Measurements from ENCODE around the gene SMYD3. TPM values are rescaled to one million over a fixed set of nuclear protein-coding genes. Genes with fewer than 3 reads are reported as not detected.

SMYD3 gene
- polyA plus RNA-seq, 1 experiment, result 39.9 TPM

DNA sequence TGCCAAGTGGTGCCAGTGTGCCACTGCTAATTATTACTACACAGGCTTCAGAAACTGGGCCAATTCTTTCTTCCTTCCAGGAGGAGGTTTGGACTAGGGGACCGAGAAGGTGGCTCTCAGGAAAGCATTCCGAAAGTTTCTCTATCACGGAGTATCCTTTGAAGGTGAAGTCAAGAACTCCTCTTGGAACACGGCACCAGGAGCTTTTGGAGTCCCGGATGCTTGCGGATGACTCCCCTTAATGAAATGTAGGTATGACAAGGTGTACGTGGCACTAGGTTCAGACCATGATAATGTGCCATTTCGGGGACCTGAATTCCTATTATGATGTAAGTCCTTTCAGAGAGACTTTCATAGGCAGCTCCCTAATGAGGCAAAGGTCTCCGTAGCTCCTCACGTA, 718.2 kb downstream of the SMYD3 start:
- TF ChIP-seq, protein P1, sequence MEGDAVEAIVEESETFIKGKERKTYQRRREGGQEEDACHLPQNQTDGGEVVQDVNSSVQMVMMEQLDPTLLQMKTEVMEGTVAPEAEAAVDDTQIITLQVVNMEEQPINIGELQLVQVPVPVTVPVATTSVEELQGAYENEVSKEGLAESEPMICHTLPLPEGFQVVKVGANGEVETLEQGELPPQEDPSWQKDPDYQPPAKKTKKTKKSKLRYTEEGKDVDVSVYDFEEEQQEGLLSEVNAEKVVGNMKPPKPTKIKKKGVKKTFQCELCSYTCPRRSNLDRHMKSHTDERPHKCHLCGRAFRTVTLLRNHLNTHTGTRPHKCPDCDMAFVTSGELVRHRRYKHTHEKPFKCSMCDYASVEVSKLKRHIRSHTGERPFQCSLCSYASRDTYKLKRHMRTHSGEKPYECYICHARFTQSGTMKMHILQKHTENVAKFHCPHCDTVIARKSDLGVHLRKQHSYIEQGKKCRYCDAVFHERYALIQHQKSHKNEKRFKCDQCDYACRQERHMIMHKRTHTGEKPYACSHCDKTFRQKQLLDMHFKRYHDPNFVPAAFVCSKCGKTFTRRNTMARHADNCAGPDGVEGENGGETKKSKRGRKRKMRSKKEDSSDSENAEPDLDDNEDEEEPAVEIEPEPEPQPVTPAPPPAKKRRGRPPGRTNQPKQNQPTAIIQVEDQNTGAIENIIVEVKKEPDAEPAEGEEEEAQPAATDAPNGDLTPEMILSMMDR (IDR thresholded peaks at IDR 0.05; ENCODE audit: low read depth, low read length), result no peak
- Histone ChIP-seq H3K4me3 (ENCODE audit: low read depth, low read length) (no peak overlapping the region), H3K9me3 (ENCODE audit: control insufficient read depth, insufficient read depth, low read length) (no peaks in the 10 kb centered on the region), H3K27me3 (ENCODE audit: control insufficient read depth, insufficient read depth, low read length) (no peaks in the 10 kb centered on the region), H3K27ac (ENCODE audit: low read depth, low read length) (peak overlapping the region; percentile 92)
- POLR2A ChIA-PET, result interaction anchor here (0.6 to 1.8 kb wide), 3 partner anchors 16 to 86 kb away, joined by 3 to 12 read pairs (median 6); no protein-coding TSS in a partner anchor
- CTCF ChIA-PET, result interaction anchor here (1.9 kb wide), 1 partner anchor 13 kb away, joined by 8 read pairs; no protein-coding TSS in a partner anchor
- DNase-seq (ENCODE audit: low read depth, low spot score), result no peak

DNA sequence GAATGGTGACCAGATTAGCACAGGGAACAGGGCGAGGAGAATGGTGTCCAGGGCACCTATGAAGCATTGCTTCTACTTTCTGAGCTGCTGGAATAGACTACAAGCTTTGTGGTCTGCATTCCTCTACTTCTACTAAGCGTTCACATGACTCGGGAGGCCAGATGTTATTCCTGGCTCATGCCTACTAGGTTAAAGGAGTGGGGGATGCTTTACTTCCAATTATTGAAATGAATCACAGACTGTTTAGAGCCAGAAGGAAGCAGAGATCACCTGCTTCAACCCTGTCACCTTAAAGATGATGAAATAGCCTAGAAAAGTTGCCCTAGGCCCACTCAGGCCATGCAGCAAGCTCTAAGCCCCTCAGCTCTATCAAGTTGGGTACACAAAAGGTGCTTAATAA, 718.8 kb downstream of the SMYD3 start:
- no peaks in the 10 kb centered on the region for H3K27me3 ChIP-seq (ENCODE audit: control insufficient read depth, insufficient read depth, low read length)
- H3K4me3 ChIP-seq (ENCODE audit: low read depth, low read length), result no peak overlapping the region
- TF ChIP-seq, protein P1 (IDR thresholded peaks at IDR 0.05; ENCODE audit: low read depth, low read length), result no peak
- CTCF ChIA-PET, result no interaction called here
- DNase-seq (ENCODE audit: low read depth, low spot score), result peak; percentile 90
- H3K27ac ChIP-seq (ENCODE audit: low read depth, low read length), result peak overlapping the region; percentile 92
- POLR2A ChIA-PET, result interaction anchor here (0.6 to 1.8 kb wide), 8 partner anchors 12 to 749 kb away, joined by 3 to 12 read pairs (median 3); no protein-coding TSS in a partner anchor
- no peaks in the 10 kb centered on the region for H3K9me3 ChIP-seq (ENCODE audit: control insufficient read depth, insufficient read depth, low read length)

DNA sequence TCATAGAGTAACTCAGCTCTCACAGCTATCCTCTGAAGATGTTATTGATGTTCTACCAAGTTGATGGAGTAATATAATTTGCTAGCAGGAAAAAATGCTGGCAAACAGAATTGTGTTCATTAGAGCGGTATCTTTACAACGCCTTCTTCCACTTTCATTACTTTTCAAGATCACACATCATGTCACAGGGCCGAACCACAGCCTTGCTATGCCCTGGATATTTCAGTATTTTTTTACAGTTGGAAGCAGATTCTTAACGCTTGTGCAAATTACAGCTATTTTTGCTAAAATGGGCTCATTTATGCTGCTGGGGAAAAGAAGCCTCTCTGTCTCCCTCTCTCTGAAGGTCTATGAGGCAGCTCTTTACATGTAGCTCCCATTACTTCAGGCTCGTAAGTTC, 720.1 kb downstream of the SMYD3 start:
- ChIA-PET CTCF (interaction anchor here (1.2 kb wide), 1 partner anchor 217 kb away, joined by 4 read pairs; no protein-coding TSS in a partner anchor), POLR2A (no interaction called here)
- Histone ChIP-seq H3K4me3 (ENCODE audit: low read depth, low read length) (no peak overlapping the region), H3K9me3 (ENCODE audit: control insufficient read depth, insufficient read depth, low read length) (no peaks in the 10 kb centered on the region), H3K27ac (ENCODE audit: low read depth, low read length) (no peak overlapping the region), H3K27me3 (ENCODE audit: control insufficient read depth, insufficient read depth, low read length) (no peaks in the 10 kb centered on the region)
- TF ChIP-seq, protein P1 (IDR thresholded peaks at IDR 0.05; ENCODE audit: low read depth, low read length), result no peak
- no peak for DNase-seq (ENCODE audit: low read depth, low spot score)

DNA sequence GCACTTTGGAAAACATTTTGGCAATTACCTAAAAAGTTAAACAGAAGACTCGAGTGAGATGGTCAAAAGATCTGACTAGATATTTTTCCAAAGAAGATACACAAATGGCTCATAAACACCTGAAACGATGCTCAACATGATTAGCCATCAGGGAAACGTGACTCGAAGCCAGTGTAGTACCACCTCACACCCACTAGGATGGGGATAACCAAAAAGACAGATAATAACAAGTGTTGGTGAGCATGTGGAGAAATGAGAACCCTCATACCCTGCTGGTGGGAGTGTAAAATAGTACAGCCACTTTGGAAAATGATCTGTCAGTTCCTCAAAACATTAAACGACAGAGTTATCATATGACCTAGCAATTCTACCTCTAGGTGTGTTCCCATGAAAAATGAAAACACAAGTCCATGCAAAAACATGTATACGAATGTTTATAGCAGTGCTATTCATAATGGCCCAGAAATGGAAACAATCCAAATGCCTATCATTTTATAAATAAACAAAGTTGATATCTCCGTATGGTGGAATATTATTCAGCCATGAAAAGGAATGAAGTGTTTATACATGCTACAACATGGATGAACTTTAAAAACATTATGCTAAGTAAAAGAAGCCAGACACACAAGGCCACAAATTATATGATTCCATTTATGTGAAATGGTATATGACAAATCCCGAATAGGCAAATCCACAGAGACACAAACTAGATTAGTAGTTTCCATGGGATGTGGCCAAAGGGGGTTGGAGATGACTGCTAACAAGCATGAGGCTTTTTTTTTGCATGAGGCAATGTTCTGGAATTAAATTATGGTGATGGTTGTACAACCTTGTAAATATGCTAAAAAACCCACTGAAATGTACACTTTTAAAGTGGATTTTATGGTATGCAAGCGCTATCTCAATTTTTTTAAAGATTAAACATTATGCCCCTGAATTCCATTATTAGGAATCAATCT, 727.0 kb downstream of the SMYD3 start:
- TF ChIP-seq, protein P1 (IDR thresholded peaks at IDR 0.05; ENCODE audit: low read depth, low read length), result peak; percentile 12; the same call in 1 of the 2 replicates
- DNase-seq (ENCODE audit: low read depth, low spot score), result no peak
- Histone ChIP-seq H3K27ac (ENCODE audit: low read depth, low read length) (no peak overlapping the region), H3K9me3 (ENCODE audit: control insufficient read depth, insufficient read depth, low read length) (peaks cover under 1% of the 10 kb centered on the region; the same call in 1 of the 2 replicates), H3K4me3 (ENCODE audit: low read depth, low read length) (no peak overlapping the region), H3K27me3 (ENCODE audit: control insufficient read depth, insufficient read depth, low read length) (no peaks in the 10 kb centered on the region)
- CTCF ChIA-PET, result interaction anchor here (0.7 kb wide), 1 partner anchor 207 kb away, joined by 3 read pairs; no protein-coding TSS in a partner anchor
- POLR2A ChIA-PET, result no interaction called here

DNA sequence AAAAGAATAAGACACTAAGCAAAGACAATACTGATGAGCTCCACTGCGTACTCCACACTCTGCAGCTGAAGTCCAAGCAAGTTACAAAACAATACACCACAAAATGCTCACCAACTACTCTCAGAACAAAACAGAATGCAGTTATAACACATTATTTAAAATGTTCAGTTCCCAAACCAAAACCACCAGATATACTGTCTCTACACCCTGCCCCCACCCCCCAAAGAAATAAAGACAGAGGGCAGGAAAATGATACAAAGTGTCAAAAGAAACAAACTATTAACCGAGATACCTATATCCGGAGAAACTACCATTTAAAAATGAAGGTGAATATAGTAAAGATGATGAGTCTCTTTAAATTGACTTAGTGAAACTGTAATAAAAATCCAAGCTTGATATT, 729.3 kb downstream of the SMYD3 start:
- ChIA-PET POLR2A (no interaction called here), CTCF (interaction anchor here (0.6 kb wide), 1 partner anchor 10 kb away, joined by 4 read pairs; no protein-coding TSS in a partner anchor)
- H3K27ac ChIP-seq (ENCODE audit: low read depth, low read length), result no peak overlapping the region
- TF ChIP-seq, protein P1 (IDR thresholded peaks at IDR 0.05; ENCODE audit: low read depth, low read length), result no peak
- peaks cover 3% of the 10 kb centered on the region; the same call in 1 of the 2 replicates for H3K9me3 ChIP-seq (ENCODE audit: control insufficient read depth, insufficient read depth, low read length)
- no peak overlapping the region for H3K4me3 ChIP-seq (ENCODE audit: low read depth, low read length)
- H3K27me3 ChIP-seq (ENCODE audit: control insufficient read depth, insufficient read depth, low read length), result no peaks in the 10 kb centered on the region
- no peak for DNase-seq (ENCODE audit: low read depth, low spot score)
